Measurements from ENCODE around the gene PSD2. TPM values are rescaled to one million over a fixed set of nuclear protein-coding genes. Genes with fewer than 3 reads are reported as not detected.

Gene PSD2
- total and polyA plus RNA-seq, 2 of the 13 experiments (the other 11 are each of a cell fraction or from before 2014, with no cell fraction given), result 0.07 TPM; not detected in 1

DNA sequence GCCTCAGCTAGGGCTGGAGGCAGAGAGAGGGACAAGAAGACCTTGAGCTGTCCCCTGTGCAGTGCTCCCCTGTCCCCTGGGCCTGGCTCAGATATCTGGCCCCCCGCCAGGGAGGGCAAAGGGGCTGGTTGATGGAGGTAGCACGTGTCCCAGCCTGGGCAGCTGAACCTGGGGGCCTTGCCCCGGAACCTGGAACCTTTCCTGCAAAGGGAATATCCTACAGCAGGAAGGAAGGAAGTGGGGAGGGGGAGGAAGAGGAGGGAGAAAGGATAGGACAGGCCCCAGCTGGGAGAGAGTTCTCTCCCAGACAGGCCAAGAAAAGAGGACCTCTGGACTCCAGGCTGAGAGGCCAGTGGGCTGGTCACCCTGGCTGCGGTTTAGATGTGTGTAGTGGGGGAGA, 27.6 kb upstream of the PSD2 start (continued):
- TF ChIP-seq, protein P1, sequence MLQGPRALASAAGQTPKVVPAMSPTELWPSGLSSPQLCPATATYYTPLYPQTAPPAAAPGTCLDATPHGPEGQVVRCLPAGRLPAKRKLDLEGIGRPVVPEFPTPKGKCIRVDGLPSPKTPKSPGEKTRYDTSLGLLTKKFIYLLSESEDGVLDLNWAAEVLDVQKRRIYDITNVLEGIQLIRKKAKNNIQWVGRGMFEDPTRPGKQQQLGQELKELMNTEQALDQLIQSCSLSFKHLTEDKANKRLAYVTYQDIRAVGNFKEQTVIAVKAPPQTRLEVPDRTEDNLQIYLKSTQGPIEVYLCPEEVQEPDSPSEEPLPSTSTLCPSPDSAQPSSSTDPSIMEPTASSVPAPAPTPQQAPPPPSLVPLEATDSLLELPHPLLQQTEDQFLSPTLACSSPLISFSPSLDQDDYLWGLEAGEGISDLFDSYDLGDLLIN (CRISPR knock-in tag; IDR thresholded peaks at IDR 0.05; ENCODE audit: borderline replicate concordance), result no peak
- no peak for TF ChIP-seq KAT7 (CRISPR knock-in tag; IDR thresholded peaks at IDR 0.05; ENCODE audit: borderline replicate concordance)
- 0 out of 2 replicates have a peak, but pooled peaks have one; percentile 27 for TF ChIP-seq NFIC (IDR thresholded peaks at IDR 0.05; ENCODE audit: low read length)
- TF ChIP-seq HNF4A (CRISPR knock-in tag; IDR thresholded peaks at IDR 0.05), result peak; percentile 49
- TF ChIP-seq NFKBIZ (CRISPR knock-in tag; IDR thresholded peaks at IDR 0.05), result no peak
- TF ChIP-seq, protein P2, sequence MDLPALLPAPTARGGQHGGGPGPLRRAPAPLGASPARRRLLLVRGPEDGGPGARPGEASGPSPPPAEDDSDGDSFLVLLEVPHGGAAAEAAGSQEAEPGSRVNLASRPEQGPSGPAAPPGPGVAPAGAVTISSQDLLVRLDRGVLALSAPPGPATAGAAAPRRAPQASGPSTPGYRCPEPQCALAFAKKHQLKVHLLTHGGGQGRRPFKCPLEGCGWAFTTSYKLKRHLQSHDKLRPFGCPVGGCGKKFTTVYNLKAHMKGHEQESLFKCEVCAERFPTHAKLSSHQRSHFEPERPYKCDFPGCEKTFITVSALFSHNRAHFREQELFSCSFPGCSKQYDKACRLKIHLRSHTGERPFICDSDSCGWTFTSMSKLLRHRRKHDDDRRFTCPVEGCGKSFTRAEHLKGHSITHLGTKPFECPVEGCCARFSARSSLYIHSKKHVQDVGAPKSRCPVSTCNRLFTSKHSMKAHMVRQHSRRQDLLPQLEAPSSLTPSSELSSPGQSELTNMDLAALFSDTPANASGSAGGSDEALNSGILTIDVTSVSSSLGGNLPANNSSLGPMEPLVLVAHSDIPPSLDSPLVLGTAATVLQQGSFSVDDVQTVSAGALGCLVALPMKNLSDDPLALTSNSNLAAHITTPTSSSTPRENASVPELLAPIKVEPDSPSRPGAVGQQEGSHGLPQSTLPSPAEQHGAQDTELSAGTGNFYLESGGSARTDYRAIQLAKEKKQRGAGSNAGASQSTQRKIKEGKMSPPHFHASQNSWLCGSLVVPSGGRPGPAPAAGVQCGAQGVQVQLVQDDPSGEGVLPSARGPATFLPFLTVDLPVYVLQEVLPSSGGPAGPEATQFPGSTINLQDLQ (CRISPR knock-in tag; IDR thresholded peaks at IDR 0.05), result no peak
- TF ChIP-seq, protein P3, sequence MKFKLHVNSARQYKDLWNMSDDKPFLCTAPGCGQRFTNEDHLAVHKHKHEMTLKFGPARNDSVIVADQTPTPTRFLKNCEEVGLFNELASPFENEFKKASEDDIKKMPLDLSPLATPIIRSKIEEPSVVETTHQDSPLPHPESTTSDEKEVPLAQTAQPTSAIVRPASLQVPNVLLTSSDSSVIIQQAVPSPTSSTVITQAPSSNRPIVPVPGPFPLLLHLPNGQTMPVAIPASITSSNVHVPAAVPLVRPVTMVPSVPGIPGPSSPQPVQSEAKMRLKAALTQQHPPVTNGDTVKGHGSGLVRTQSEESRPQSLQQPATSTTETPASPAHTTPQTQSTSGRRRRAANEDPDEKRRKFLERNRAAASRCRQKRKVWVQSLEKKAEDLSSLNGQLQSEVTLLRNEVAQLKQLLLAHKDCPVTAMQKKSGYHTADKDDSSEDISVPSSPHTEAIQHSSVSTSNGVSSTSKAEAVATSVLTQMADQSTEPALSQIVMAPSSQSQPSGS (CRISPR knock-in tag; IDR thresholded peaks at IDR 0.05), result no peak
- TF ChIP-seq ELF1 (CRISPR knock-in tag; IDR thresholded peaks at IDR 0.05), result no peak
- no peak for TF ChIP-seq ZNF790 (CRISPR knock-in tag; IDR thresholded peaks at IDR 0.05; ENCODE audit: borderline replicate concordance)
- no peak for TF ChIP-seq ZNF598 (CRISPR knock-in tag; IDR thresholded peaks at IDR 0.05; ENCODE audit: borderline replicate concordance)
- TF ChIP-seq JUNB (CRISPR knock-in tag; IDR thresholded peaks at IDR 0.05; ENCODE audit: borderline replicate concordance), result no peak
- TF ChIP-seq TEAD2 (CRISPR knock-in tag; IDR thresholded peaks at IDR 0.05), result no peak
- TF ChIP-seq, protein P4, sequence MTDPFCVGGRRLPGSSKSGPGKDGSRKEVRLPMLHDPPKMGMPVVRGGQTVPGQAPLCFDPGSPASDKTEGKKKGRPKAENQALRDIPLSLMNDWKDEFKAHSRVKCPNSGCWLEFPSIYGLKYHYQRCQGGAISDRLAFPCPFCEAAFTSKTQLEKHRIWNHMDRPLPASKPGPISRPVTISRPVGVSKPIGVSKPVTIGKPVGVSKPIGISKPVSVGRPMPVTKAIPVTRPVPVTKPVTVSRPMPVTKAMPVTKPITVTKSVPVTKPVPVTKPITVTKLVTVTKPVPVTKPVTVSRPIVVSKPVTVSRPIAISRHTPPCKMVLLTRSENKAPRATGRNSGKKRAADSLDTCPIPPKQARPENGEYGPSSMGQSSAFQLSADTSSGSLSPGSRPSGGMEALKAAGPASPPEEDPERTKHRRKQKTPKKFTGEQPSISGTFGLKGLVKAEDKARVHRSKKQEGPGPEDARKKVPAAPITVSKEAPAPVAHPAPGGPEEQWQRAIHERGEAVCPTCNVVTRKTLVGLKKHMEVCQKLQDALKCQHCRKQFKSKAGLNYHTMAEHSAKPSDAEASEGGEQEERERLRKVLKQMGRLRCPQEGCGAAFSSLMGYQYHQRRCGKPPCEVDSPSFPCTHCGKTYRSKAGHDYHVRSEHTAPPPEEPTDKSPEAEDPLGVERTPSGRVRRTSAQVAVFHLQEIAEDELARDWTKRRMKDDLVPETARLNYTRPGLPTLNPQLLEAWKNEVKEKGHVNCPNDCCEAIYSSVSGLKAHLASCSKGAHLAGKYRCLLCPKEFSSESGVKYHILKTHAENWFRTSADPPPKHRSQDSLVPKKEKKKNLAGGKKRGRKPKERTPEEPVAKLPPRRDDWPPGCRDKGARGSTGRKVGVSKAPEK (CRISPR knock-in tag; IDR thresholded peaks at IDR 0.05; ENCODE audit: borderline replicate concordance), result no peak
- TF ChIP-seq JUND (CRISPR knock-in tag; IDR thresholded peaks at IDR 0.05), result no peak
- TF ChIP-seq, protein P5, sequence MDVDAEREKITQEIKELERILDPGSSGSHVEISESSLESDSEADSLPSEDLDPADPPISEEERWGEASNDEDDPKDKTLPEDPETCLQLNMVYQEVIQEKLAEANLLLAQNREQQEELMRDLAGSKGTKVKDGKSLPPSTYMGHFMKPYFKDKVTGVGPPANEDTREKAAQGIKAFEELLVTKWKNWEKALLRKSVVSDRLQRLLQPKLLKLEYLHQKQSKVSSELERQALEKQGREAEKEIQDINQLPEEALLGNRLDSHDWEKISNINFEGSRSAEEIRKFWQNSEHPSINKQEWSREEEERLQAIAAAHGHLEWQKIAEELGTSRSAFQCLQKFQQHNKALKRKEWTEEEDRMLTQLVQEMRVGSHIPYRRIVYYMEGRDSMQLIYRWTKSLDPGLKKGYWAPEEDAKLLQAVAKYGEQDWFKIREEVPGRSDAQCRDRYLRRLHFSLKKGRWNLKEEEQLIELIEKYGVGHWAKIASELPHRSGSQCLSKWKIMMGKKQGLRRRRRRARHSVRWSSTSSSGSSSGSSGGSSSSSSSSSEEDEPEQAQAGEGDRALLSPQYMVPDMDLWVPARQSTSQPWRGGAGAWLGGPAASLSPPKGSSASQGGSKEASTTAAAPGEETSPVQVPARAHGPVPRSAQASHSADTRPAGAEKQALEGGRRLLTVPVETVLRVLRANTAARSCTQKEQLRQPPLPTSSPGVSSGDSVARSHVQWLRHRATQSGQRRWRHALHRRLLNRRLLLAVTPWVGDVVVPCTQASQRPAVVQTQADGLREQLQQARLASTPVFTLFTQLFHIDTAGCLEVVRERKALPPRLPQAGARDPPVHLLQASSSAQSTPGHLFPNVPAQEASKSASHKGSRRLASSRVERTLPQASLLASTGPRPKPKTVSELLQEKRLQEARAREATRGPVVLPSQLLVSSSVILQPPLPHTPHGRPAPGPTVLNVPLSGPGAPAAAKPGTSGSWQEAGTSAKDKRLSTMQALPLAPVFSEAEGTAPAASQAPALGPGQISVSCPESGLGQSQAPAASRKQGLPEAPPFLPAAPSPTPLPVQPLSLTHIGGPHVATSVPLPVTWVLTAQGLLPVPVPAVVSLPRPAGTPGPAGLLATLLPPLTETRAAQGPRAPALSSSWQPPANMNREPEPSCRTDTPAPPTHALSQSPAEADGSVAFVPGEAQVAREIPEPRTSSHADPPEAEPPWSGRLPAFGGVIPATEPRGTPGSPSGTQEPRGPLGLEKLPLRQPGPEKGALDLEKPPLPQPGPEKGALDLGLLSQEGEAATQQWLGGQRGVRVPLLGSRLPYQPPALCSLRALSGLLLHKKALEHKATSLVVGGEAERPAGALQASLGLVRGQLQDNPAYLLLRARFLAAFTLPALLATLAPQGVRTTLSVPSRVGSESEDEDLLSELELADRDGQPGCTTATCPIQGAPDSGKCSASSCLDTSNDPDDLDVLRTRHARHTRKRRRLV (CRISPR knock-in tag; IDR thresholded peaks at IDR 0.05), result no peak

Measured in HepG2 (cell line).